ENCODE results near the gene HSPA12B.

DNA sequence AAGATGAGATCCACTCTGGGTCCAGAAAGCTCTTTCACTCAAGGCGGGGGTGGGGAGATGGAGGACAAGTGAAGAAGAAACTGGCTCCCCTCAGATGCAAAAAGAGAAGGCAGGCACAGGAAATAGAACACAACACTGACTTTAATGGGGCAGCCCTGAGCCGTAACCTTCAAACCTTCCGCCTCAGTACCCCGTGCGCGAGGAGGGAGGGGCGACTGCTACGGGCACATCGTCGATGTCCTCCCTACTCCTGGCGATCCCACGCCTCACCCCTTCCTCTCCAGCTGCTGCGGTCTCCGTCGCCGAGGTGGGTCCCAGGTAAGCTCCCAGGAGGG lies 44.9 kb downstream of the HSPA12B start:
- TF ChIP-seq, protein P1, sequence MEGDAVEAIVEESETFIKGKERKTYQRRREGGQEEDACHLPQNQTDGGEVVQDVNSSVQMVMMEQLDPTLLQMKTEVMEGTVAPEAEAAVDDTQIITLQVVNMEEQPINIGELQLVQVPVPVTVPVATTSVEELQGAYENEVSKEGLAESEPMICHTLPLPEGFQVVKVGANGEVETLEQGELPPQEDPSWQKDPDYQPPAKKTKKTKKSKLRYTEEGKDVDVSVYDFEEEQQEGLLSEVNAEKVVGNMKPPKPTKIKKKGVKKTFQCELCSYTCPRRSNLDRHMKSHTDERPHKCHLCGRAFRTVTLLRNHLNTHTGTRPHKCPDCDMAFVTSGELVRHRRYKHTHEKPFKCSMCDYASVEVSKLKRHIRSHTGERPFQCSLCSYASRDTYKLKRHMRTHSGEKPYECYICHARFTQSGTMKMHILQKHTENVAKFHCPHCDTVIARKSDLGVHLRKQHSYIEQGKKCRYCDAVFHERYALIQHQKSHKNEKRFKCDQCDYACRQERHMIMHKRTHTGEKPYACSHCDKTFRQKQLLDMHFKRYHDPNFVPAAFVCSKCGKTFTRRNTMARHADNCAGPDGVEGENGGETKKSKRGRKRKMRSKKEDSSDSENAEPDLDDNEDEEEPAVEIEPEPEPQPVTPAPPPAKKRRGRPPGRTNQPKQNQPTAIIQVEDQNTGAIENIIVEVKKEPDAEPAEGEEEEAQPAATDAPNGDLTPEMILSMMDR (conservative IDR thresholded peaks at IDR 0.05; ENCODE audit: low read length) = no peak
- no peak for TF ChIP-seq EZH2phosphoT487 (IDR thresholded peaks at IDR 0.05; ENCODE audit: borderline replicate concordance, low read depth, low read length)

All from OCI-LY7 (cell line).